Stimulated activated CD8-positive, alpha-beta memory T cell treated with anti-CD3 and anti-CD28 coated beads, Interleukin-7, amount 100 ng/mL, for 1 hour (primary cell): Measurements from ENCODE around the gene TBX18.

Experiments
- DNase-seq, 2 donors: peaks; one replicate each; pipeline ENCODE4 v3.0.0-alpha.2; 2020; ENCODE audit warnings: low read depth in 2 of 2

TBX18 gene

DNA sequence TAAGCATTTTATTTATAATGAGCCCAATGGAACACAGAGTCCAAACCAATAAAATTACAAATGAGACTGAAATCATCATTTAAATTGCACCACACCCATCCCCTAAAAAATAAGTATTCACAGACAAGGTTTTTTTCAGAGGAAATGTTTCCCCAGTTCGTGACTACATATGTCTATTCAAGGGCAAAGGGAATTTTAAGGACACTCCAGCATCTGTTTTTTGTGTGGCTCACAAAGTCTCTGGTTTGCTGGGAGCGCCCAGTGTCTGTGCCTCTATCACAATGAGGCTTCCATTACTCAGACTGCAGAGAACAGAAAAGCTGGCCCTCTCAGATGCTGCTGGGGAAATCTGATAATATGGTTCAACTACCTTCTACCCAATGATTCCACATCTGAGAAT lies 16.0 kb downstream of the TBX18 start:
- no peak for DNase-seq

DNA sequence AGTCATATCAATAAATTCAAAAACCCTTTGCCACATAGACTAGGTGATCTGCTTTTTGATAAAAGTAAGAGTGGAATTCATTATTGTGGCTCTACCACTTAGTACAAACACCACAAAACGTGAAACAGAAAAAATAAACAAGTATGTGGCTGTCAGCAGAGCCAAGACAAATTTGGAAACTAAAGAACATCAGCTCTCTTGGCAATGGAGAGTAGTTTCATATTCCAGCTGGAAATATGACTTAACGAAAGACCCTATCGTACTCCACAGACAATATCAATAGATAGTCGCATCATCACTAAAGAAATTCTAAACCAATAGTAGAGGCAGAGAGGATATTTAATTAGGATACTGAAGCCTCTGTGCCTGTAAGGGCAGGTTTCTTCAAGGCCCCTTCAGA lies 20.8 kb downstream of the TBX18 start:
- DNase-seq = no peak

DNA sequence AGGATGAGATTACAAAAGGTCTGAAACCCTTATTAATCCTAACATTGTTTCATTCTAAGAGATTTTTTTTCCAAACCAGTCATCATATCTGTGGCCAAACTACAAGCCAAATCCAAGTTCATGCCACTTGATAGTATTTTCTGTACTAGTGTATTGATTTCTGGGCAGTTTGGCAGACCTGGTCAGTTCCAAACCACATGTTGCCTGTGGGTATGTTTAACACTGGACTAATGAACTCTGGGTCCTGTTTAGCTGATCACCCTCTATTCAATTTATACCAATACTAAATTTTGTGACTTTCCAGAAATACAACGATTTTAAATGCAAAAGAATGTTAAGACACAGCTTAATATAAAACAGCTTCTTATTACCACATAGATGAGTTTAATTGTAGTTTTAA lies 24.0 kb downstream of the TBX18 start:
- DNase-seq = no peak

DNA sequence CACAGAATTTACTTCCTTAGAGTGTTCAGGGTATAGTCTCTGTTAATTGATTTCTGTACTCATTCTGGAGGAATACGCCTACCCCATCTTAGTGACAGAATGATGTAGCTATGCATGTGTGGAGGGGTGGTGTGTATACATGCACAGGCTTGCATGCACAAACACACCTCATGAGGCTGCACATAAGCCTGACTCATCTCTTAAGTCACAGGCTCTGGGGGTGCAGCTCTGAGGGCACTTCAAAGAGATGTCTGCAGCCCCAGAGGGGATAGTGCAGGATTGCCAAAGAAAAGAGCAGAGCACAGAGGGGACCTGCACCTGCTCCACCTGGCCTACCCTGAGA lies 24.6 kb downstream of the TBX18 start:
- no peak for DNase-seq

DNA sequence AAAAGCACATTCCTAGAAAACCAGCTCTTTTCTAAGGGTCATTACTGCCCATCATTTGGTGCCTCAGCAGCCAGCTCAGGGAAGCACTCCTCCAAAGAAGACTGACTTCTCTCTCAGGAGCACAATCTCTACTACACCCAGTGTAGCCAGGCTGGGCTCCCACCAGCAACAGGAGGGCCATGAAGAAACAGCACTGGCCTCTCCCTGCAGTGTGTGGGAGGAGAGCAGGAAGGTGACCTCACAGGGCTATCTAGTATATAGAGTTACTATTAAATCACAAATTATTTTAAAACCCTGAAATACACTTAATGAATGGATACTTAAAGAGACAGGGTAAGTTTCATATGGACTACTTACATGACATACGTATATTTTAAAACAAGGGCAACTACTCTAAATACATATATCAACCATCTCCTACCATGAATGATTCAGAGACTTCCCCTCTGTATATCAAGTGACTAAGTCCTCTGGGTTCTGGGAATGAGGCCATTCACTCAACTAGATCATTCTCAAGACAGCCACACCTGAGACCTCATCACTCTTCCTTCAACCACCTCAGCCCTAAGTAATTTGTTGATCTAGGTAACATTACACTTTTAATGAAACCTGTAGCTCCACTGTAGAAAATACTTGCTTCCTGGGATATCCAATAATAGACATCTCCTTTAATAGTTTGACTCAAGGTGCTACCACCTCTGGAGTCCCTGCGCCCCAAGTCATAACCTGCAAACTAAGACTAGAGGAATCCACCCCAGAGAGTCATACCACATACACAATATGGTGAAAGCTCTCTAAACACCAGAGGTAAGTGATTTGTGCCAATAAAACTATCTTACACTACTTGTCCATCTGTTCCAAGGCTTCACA lies 25.2 kb downstream of the TBX18 start:
- no peak for DNase-seq

DNA sequence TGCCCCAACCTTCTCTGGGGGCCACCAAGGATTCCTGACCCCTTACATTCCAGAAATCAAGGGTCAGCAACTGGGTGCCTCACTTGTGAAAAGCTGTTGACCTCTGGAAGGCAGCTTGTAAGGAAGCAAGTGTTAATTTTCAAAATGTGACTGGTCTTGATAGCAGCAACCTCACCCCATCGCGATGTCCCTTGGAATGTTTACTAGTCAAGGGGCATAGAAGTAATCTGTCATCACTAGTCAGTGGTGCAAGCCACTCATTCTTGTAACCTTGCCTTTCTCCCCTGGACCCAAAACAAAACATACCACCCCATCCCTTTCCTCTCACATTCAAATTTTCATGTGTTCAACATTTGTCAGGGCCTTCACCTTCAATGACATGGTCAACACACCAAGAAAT lies 30.5 kb downstream of the TBX18 start:
- DNase-seq = no peak

DNA sequence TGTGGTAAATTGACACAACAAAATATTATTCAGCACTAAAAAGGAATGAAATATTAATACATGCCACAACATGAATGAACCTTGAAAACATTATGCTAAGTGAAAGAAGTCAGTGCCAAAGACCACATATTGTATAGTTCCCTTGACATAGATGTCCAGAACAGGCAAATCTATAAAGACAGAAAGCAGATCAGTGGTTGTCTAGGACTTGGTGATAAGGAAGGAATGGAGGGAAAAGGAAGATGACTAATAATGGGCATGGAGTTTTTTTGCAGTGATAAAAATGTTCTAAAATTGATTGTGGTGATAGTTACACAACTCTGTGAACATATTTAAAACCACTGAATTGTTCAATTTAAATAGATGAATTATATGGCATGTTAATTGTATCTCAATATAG lies 32.5 kb downstream of the TBX18 start:
- no peak for DNase-seq

DNA sequence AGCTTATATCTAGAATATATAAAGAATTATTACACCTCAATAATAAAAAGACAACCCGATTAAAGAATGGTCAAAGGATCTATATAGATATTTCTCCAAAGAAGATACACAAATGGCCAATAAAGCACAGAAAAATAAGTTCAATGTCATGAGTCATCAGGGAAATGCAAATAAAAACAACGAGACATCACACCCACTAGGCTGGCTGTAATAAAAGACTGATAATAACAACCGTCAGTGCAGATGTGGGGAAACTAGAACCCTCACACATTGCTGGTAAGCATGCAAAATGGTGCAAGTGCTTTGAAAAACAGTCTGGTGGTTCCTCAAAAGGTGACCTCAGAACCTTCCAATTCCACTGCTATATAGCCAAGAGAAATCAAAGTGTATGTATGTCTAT lies 33.0 kb downstream of the TBX18 start:
- DNase-seq = no peak

DNA sequence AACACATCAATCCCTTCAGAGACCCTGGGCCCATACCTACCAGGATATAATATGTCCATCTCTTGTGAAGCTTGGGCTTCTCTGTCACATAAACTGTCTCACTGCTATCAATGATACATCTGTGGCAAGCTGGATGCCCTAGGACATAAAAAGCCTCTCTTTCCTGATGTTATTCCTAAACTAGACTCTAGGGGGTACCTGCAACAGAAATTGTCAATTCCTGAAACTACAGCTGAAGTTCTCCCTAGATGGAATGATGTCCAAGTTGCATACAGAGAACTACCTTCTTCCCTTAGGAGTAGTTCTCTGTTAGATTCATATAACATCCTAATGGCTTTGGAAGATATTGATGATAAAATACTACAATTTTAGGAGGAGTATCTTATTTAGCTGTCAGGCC lies 35.8 kb downstream of the TBX18 start:
- no peak for DNase-seq

DNA sequence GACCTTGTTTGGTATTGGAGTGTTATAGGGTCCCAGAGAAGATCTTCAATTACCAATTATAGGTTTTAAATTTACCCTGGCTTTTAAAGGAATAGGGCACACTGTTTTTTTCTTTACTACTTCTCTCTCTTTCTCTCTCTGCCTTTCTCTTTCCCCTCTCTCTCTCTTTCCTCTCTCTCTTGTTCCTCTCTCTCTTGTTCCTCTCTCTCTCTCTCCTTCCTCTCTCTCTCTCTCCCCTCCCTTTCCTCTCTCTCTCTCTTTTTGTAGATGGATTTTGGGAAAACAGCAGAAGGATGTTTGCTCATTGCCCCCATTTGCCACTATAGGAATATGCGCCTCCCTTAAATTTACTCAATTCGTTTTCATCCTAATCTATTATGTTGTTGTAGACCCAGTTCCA lies 45.2 kb downstream of the TBX18 start:
- no peak for DNase-seq

DNA sequence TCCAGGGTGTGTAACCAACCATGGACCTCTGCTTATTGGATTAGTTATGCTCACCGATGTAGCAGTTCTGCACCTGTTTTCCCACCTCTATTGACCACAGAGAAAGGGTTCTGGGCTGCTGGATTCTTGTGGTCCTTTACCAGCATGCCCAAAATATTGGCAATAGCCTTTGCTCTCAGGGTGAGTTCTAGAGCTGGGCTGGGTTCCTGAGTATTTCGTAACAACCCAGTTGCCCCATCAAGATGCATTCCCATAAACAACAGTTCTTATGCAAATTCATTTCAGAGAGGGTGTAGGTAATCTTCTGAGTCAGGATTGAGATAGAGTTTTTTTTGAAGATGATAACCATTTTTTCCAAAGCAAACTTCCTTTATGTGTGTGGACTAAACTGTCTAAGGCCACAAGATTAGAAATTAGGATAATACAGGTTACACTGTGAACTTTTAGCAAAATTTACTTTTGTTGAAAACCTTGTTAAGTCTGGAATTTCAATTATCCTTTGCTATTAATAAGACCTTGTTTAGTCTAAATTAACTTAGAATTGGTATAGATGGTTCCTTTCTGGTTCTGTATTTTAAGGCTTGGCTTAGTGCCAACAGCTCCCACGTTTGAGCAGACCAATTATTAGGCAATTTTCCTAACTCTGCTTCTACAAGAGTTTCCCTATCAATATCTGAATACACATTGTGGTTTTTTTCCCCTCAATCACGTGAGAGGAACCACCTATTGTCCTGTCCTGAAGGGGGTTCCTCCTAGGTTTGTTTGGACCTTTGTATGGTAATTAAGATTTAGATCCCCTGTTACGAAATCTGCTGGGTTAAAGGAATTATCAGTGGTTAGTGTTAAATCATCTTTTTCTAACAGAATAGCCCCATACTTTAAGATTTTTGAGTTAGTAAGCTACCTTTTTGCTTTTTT lies 46.1 kb downstream of the TBX18 start:
- no peak for DNase-seq

DNA sequence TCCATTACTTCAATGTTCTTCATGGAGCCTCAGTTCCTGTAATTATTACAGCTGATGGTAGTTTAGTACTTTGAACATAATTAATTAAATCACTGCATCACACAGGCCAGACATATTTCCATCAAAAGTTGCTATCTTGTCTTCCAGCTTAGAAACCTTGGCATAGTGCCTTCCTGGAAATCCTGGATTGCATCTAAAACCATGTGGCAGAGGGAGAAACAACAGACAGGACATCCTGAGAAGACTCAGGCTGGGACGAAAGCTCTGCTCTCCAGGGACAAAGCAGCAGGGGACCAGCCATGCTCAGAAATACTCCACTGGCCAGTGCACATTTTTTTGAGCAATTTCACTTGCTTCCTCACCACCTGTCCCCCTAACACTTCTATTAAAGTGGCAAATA lies 55.3 kb downstream of the TBX18 start:
- DNase-seq = no peak

DNA sequence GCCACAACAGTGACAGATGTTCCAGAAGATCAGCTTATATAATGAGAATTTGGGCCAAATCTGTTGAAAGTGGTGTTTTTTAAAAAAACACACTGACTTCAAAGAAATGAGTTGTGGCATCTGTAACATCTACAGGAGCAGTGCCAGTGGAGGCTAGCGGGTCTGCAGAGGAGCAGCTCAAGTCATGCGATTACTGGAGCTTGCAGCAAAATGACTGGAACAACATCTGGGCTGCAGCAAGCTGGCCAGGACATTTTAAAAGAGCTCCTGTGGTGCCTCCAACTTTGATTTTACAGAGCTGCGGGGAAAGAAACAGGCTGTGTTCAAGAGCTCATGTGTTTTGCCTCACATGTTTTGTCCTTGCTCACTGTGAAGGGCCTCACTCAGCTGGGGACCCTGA lies 57.2 kb downstream of the TBX18 start:
- DNase-seq = no peak

DNA sequence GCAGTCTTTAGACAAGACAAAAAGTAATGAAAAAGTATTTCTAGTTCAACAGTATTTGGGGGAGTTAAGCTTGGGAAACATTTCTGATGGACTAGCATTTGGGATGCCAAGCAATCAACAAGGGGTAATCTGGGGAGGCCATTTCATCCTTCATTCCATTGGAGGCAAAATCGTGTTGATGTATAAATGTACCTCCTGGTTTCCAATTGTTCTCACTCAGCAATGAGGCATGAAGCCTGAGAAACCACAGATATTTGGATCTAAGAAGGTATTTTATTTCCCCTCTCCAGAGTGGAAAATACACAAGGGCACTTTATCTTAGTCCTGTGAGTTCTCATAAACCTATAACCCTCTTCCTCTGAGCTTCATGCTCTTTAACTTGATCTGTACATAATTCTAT lies 68.2 kb downstream of the TBX18 start:
- no peak for DNase-seq

DNA sequence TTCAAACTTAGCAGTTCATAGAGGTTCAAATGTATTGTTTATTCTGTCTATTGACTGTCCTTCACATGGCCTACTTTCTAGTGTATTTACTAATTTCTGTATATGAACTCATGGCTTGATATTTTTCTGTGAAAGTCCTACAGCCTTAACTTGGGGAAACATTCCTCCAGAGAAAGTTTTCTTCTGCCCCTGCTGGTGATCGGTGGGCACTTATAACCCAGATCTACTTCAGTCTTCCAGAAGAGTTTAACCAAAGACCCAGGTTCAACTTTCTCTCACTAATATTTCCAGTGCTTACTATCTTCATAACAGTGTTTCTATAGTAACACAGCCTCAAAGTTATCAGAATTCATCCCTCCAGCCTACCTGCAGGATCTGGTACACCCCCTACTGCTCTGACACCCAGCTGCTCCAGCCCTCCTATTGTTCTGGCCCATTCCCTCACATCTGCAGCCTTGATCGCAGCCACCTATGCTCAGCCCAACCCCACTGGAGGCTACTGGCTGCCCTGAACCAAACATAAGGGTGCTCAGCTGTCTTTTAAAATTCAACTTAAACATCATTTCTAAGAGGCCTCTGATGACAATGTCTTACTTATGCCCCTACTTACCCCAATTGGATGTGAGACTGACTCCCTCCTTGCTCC lies 72.3 kb downstream of the TBX18 start:
- DNase-seq = no peak

DNA sequence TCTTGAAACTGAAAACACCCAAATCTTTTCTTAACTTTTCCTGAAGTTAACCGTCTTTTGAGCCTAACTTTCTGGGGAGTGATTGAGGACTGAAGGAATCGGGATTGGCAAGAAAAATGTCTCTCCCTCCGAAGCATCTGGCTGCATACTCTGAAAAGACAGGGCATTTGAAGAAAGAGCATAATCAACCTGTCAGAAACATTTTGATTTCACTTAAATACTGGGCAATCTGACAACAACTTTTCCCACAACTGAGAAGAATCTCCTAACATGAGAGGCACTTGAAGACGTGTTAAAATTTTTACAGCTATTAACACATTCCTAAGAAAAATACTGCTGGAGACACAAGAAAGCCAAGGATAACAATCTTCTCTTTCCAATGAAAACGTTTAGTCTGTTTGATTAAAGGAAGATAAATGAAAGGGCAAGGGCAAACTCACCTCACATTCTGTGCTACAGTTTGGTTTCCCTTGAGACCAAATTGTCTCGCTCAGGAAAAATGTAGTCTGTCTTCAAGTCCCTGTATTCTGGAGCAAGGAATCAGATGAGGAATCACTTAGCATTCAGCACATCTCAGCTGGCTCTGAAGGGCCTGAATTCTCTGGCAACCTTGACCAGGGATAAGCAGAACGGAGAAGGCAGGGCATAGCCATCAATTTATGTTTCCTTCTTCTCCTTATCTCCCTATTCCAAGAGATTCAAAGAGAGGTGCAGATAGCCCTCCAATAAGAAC lies 76.1 kb downstream of the TBX18 start:
- DNase-seq = no peak

DNA sequence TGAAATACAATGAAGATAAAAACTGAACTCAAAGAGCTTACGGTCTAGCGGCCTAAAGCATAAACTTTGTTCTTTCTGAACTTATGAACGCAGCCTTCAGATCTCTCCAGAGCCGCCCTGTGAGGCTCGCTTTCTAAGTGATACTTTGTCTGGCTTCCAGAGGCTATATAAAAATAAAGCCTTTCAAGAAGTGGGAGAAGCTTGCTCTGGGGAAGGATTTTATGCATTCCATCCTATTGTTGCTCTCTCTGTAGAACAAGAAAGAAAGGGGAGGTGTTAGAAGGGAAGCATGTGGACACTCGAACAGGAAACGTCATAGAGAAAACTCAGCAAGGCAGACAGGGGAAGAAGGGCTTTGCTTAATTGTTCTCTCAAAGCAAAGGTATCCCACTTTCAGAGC lies 77.0 kb downstream of the TBX18 start:
- no peak for DNase-seq

DNA sequence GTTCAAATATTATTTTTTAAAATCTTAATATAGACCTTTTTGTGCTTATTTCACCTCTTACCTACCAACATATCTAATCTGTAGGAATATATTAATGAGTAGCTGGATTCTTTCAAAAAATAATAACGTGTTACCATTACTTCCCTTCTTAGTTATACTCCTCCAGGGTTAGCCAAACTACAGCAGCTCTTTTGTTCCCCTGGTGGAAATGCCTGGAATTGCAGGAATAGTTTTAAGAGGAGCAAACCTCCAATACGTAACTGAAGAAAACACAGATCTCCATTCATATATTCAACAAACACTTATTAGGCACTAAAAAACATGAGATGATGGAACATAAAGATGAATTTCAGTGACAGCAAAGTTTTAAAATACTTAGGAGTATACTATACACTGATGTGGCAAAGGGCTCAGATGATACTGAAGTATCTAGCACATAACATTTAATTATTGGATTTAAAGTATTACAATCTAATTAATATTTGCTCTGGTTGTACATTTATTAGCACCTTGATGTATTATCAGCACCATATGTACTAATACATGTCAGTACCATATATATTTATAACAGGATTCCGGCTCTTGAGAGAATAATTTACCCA lies 78.3 kb downstream of the TBX18 start:
- no peak for DNase-seq

DNA sequence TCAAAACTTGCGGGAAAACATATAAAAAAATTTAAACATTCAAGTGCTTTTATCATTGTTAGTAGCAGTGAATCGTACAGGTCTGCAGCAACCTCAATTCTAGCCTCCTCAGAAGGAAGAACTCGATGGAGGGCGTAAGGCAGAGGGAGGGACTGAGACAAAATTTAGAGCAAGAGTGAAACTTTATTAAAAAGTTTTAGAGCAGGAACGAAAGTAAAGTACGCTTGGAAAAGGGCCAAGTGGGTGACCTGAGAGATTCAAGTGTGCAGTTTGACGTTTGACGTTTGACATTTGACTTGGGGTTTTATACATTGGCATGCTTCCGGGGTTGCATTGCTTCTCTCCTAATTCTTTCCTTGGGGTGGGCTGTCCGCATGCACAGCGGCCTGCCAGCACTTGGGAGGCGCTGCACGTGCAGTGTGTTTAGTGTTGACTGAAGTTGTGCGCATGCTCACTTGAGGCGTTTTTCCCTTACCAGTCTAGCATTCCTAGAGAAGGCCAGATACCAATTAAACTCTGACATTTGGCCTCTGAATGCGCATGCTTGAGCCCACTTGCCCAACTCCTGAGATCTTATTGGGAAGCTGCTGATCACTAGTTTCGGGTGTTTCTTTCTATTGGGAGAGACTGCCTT lies 82.6 kb downstream of the TBX18 start:
- no peak for DNase-seq

DNA sequence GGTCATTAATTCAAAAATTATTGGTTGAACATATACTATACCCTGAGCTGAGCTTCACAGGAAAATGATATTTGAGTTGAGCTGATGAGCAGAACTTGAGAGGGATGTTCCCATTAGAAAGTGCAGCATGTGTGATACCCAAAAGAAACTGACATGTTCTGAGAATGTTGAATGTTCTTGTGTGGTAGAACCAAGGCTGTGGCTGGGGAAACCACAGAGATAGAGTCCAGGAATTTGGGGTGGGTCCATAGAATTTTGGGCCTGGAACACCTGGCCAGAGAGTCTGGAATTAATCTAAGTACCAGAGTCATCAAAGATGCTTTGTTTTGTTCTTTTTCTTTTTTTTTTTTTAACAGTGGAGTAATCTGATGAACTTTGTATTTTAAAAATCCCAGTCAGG lies 88.7 kb downstream of the TBX18 start:
- DNase-seq = no peak

DNA sequence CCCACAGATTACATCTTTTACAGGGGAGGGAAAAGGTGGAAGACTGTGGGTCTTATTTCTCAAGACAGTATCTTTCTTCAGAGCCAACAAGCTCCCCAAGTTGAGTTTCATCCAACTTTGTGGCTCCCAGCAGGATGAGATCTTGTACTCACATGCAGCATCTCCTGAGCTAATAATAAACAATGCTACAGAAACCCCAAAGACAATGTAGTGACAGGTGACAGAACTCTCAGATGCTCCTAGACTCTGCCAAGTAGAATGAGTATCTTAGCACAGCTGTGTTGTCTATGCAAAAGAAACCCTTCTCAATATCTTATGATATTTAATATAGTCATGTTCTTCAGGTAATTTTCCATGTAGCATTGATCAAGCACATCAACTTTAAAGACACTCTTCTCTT lies 90.0 kb downstream of the TBX18 start:
- DNase-seq = no peak
